ENCODE data around the gene FOXC2.

FOXC2 gene

GRCh38 chr16:86533076-86533475 is 33.6 kb upstream of the FOXC2 start:
- no peak for DNase-seq (ENCODE audit: low spot score)

DNA sequence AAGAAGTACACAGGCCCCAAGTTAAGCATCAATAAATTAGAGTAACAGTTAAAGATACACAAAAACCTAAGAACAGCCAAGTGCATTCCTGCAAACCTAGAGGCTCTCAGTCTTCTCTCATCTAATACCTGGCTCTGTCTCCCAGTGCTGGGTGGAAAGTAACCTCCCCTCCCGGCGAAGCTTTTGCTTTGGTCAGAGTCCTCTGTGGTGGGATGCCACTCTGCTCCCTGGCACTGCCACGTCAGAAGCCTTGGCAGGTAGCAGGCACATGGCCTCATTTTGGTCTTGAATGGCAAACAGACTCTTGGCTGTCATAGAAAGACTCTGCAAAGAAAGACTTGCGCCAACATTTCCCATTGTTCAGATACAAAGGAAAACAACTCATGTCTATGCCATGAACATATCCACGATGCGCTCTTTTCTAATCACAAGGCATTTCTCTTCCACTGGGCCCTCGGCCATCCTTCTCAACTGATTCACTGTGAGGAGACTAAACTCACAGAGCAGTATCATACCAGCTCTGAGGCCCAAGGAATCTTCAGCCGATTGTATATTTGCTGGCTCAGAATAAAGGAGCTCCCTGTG is 32.8 kb upstream of the FOXC2 start:
- no peak for DNase-seq (ENCODE audit: low spot score)

DNA sequence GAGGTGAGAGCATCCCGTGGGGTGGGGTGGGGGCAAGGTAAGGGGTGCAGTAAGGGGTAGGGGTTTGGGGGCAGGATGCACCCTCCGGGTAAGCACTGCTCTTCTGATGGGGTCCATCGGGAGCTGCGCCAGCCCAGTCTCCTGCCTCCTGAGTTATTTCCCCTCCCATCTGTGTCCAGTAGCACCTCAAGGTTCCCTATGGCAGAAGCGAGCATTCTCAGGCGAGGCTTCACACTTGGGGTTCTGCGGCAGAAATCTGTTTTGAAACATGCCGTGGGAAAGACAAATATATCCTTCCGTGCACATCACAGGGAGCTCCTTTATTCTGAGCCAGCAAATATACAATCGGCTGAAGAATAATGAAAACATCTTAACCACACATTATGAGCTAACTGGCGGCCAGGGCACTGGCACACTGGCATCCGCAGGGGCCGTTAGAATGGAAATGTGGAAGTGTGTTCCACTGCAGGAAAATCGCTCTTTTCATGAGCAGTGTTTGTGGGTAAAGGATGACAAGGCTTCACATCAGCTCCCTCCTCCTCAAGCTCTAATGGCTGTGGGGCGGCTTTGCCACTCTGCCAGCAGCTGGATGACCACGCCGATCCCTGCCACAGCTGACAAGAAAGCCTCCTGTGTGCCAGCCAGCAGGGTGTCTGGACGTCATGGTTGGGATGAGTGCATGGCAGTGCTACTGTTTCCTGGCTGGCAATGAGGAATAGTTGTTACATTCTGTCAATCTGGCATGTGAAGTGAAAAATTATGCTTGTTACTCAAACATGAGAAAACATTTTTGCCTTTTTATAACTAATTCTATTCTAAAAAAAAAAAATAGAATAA is 31.6 kb upstream of the FOXC2 start:
- DNase-seq (ENCODE audit: low spot score) = no peak

- DNase-seq (ENCODE audit: low spot score) = no peak
Observed at GRCh38 chr16:86536621-86537020, 30.0 kb upstream of the FOXC2 start.

DNA sequence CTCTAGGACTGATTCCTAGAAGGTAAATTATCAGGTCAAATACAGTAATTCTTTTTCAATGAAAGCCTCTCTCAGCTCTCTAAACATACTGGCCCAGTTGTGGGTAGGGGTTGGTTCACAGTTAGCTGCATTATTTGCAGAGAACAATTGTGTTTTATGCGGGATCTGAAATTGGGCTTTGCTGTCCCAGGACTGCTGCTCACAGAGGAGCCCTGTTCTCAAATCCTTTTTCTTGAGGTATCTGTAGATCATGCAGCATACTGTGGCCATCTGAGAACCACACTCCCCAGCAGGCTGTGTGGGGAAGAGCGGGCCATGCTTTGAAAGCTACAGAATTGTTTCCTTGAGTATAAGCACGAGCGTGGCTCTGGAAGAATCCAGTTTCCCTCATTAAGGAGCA is 29.1 kb upstream of the FOXC2 start:
- no peak for DNase-seq (ENCODE audit: low spot score)

- no peak for DNase-seq (ENCODE audit: low spot score)
Observed at GRCh38 chr16:86538196-86538780, 28.3 kb upstream of the FOXC2 start.

DNA sequence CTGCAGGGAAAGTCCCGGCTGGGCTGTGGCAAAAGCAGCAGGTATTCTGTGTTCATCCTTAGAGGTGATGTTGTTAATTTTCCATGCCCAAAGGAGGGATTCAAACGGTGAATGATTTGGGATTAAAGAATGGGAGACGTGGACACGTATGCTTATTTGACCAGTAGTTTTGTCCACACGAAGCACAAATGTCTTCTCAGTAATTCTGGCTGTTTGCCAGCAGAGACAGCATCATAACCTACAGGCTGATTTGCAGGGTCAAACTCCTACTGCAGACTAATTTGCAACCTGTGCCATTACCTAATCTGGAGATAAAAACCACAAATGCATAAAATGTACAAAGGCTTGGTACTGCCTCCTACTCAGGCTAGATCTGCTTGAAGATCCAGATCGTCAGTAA is 25.7 kb upstream of the FOXC2 start:
- no peak for DNase-seq (ENCODE audit: low spot score)

DNA sequence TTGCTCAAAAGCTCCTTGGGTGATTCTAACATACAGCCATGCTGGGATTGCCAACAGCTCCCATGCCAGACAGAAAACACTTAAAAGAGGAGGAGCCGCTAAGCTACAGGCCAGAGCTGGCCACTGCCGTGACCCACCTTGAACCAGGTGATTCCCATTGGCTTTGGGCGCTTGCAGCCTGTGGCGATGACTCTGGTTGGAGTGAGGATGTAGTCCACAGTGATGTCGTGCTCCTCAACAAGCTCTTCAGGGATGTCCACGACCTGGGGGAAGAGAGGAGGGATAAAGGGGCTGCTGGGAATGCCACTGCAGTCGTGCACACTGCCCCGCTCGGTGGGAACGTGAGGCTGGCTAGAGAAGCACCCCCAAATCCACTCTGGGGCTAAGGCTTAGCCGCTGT is 25.1 kb upstream of the FOXC2 start:
- DNase-seq (ENCODE audit: low spot score) = no peak

DNA sequence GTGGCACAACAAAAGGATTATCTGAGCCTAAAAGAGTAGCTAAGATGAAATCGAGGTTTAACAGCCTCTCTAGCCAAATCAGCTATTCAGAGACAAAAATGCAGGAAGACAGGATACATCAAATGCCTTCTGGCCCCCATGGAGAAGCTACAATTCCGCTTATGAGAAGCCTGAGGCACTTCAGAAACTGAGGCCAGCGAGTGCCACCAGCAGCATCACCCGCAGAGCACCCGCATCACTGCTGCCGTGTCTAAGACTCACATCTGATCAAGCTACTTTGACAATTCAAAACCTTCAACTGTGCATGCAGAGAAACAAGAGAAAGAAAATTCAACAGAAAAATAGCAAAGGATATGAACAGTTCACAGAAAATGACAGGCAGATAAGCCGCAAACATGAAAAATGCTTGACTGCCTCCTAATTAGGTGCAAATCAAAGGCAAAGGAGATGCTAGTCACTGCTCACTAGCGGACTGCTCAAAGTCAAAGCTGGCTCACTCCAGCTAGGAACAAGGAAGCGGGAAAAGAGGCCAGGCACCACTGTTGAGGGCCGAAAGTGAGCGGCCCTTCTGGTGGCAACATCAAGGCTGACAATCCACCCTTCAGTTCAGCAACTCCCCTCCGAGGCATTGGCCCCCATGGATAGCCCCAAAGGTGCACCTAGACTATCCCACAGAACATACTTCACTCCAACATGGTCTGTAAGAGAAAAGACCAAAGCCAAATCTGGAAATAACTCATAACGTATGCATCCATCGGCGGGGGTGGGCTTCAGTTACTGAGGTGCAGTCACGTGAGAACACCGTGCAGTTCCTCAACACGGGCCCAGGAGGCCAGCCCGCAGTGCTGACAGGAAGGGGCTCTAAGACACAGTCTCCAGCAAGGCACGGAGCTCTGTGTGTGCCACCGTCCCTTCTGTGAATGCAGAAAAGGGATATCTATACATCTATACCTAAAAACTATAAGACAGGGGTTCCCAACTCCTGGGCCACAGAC is 23.6 kb upstream of the FOXC2 start:
- DNase-seq (ENCODE audit: low spot score) = no peak

GRCh38 chr16:86545481-86545880 is 21.1 kb upstream of the FOXC2 start:
- DNase-seq (ENCODE audit: low spot score) = no peak

- no peak for DNase-seq (ENCODE audit: low spot score)
Observed at GRCh38 chr16:86545954-86546637, 20.5 kb upstream of the FOXC2 start.

- no peak for DNase-seq (ENCODE audit: low spot score)
Observed at GRCh38 chr16:86546638-86547013, 20.0 kb upstream of the FOXC2 start.

DNA sequence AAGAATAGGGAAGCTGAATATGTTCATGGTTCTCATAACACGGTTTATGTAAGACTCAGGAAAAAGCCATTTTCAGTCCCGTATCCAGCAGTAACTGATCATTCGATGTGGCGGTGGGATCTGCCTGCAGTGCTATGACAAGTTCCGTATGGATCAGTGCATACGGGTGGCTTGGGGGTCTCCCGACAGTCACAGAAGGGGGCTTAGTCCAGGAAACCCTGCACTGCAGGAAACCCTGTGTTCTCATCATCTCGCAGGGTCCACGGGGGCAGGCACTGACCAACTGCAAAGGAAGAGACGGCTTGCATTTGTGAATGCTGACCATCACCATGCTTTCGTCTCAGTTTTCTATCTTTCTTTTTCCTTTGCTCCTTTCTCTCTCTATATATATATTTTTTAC is 19.3 kb upstream of the FOXC2 start:
- no peak for DNase-seq (ENCODE audit: low spot score)

GRCh38 chr16:86549076-86549892 is 17.3 kb upstream of the FOXC2 start:
- DNase-seq (ENCODE audit: low spot score) = no peak

GRCh38 chr16:86549893-86550190 is 16.8 kb upstream of the FOXC2 start:
- no peak for DNase-seq (ENCODE audit: low spot score)

DNA sequence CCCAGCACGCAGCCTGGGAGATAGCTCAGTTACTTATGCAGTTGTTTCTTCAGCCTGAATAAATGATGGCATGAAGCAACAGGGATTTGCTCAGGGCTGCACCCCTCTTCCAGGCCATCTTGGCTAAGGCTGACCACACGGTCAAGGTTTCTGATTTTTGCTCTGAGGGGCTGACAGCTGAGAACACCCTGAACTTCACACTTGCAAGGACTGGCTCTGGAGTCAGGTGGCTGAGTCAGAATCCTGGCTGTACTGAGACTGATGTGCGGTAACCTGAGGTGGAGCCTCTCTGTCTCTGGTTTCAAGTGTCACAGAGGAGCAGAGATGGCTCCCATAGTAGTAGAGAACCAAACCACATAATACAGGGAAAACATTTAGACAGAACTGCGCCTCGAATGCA is 16.3 kb upstream of the FOXC2 start:
- no peak for DNase-seq (ENCODE audit: low spot score)

- DNase-seq (ENCODE audit: low spot score) = no peak
Observed at GRCh38 chr16:86553356-86553755, 13.3 kb upstream of the FOXC2 start.

DNA sequence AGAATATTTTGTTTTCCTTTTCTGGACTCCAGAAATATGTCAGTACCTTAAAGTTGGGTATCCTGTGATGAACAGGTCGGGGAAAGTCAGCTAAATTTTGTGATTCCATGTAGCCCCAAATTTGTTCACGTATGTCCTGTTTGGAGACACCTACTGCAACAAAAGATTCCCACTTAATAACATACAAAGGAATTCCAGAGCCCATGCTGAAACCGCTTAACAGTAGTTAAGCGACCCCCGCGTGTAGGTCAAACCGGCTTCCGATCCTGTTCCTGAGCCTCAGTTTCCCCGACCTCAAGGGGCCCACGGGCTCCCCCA is 12.1 kb upstream of the FOXC2 start:
- no peak for DNase-seq (ENCODE audit: low spot score)

GRCh38 chr16:86554917-86555703 is 11.5 kb upstream of the FOXC2 start, which contains the start of gene MTHFSD:
Gene MTHFSD (minus strand): TSS chr16:86555235. CDS start chr16:86555184, 51 bp downstream.
- DNase-seq (ENCODE audit: low spot score) = peak; percentile 77

GRCh38 chr16:86555704-86556075 is 10.9 kb upstream of the FOXC2 start:
- DNase-seq (ENCODE audit: low spot score) = no peak

Measured in kidney capillary endothelial cell (primary cell).